Spleen (tissue), 11 donors: ENCODE measurements around the gene DRAXIN. TPM values are rescaled to one million over a fixed set of nuclear protein-coding genes. Genes with fewer than 3 reads are reported as not detected.
A peak's percentile ranks its signal among the peaks of the same experiment; 100 is the strongest.

Experiments used
- DNase-seq: peaks from one replicate; pipeline ENCODE4 v3.0.0-alpha.2; 2020
- H3K27ac ChIP-seq, 8 donors: fragments of 200-600 bp; sonication (generic) in 7 of 8; 1 replicate in 4 of 8; 2 replicates in 4 of 8; pipeline versions ENCODE4 v1.5.0 to v1.8.0; 2016 to 2021; ENCODE audit warnings: inconsistent platforms in 4 of 8, mild to moderate bottlenecking in 4 of 8, moderate library complexity in 1 of 8
- H3K27me3 ChIP-seq, 7 donors: fragments of 200-600 bp; sonication (generic) in 6 of 7; replicated peaks in 1 of 7; 1 replicate in 4 of 7; 2 replicates in 3 of 7; pipeline versions ENCODE4 v1.5.0 to v1.8.0; 2016 to 2021; ENCODE audit warnings: inconsistent platforms in 3 of 7, mild to moderate bottlenecking in 1 of 7
- H3K36me3 ChIP-seq, 6 donors: fragments of 200-600 bp; sonication (generic) in 5 of 6; 1 replicate in 4 of 6; 2 replicates in 2 of 6; pipeline versions ENCODE4 v1.5.0 to v1.8.0; 2016 to 2021; ENCODE audit warnings: inconsistent platforms in 2 of 6
- H3K4me1 ChIP-seq, 6 donors: fragments of 200-600 bp; sonication (generic) in 5 of 6; 1 replicate in 3 of 6; 2 replicates in 3 of 6; pipeline versions ENCODE4 v1.5.0 to v1.8.0; 2016 to 2021; ENCODE audit warnings: inconsistent platforms in 3 of 6
- H3K4me3 ChIP-seq, 8 donors: fragments of 200-600 bp; sonication (generic) in 7 of 8; 1 replicate in 4 of 8; 2 replicates in 4 of 8; pipeline versions ENCODE4 v1.5.0 to v1.8.0; 2016 to 2021; ENCODE audit warnings: inconsistent platforms in 4 of 8, mild to moderate bottlenecking in 4 of 8, moderate library complexity in 2 of 8
- H3K9me3 ChIP-seq, 8 donors: fragments of 200-600 bp; sonication (generic) in 7 of 8; 1 replicate in 4 of 8; 2 replicates in 4 of 8; pipeline versions ENCODE4 v1.5.0 to v1.8.0; 2016 to 2021; ENCODE audit warnings: inconsistent platforms in 4 of 8
- CTCF ChIP-seq, 11 experiments: fragments of 200-600 bp in 7 of 11; fragments of 450-650 bp in 4 of 11; sonication (generic) in 4 of 11; IDR thresholded peaks in 8 of 11; conservative IDR thresholded peaks in 3 of 11; 1 replicate in 7 of 11; 2 replicates in 4 of 11; pipeline versions ENCODE4 v1.4.0 to v1.8.0; 2016 to 2021; ENCODE audit warnings: antibody characterized with exemption in 11 of 11, inconsistent platforms in 4 of 11, mild to moderate bottlenecking in 1 of 11
- POLR2A ChIP-seq, 3 donors: fragments of 450-650 bp; IDR thresholded peaks; one replicate each; pipeline ENCODE4 v1.5.1; 2017; ENCODE audit warnings: antibody characterized with exemption in 3 of 3, mild to moderate bottlenecking in 1 of 3
- POLR2AphosphoS5 ChIP-seq, 3 donors: sonication (generic); formaldehyde crosslinking; IDR thresholded peaks; one replicate each; pipeline ENCODE4 v1.5.1; 2017; ENCODE audit warnings: antibody characterized with exemption in 3 of 3
- WGBS, 5 donors: extraction: QIAGEN DNeasy Blood & Tissue Kit in 3 of 5; methylation state at CpG; one replicate each; pipeline versions ENCODE4 v1.1.5 to v1.1.7; 2013 to 2018; 5-methylcytosine and 5-hydroxymethylcytosine counted together
- intact Hi-C: fragments of 100-400 bp; cut with DNase I; formaldehyde crosslinking; loops from one replicate; pipeline ENCODE4 v1.15.0; 2023; ENCODE audit warnings: low total_unique reads
- polyA plus RNA-seq, 3 donors: library from polyadenylated mRNA; stranded (reverse); fragments of 200-250 nt; gene quantifications; one replicate each; pipeline ENCODE4 v1.2.1, GENCODE V29; 2013
- total RNA-seq, 7 donors: library from RNA; depleted of rRNA in 3 of 7; stranded (reverse); fragments of >200 nt in 3 of 7; fragmentation: NEBNext Ultra II Directional in 4 of 7; extraction: Animal tissue kit (Norgen Biotek cat#: 25700) in 4 of 7; gene quantifications; one replicate each; pipeline versions ENCODE4 v1.1.0 to v1.2.1, GENCODE V29; 2016 to 2021
- donor health status: healthy with polysubstance abuse.
- donor health status: DM: no; HTN: no; CAD: no; lungs with moderate emphysema.
- donor health status: DM: no; HTN: no; CAD: no.
- donor health status: Bipolar disorder and iron deficiency.
- donor health status: healthy.
- donor health status: DM: no; HTN: no; CAD: no.
- donor health status: DM: yes; HTN: yes; CAD: no.

Gene DRAXIN
- total and polyA plus RNA-seq, 10 donors, result 0.04 to 0.37 (median 0.10) TPM; not detected in 3

- intact Hi-C loops, result loop anchor here (5.0 kb wide), 1 partner anchor 68 kb away; the partner anchor contains the start of genes FBXO2 and FBXO44
Measured at GRCh38 chr1:11720525-11720924, 29.0 kb downstream of the DRAXIN start.

GRCh38 chr1:11721311-11721710 lies 29.8 kb downstream of the DRAXIN start:
- Histone ChIP-seq H3K9me3 (no peaks in the 10 kb centered on the region), H3K4me3 (no peak overlapping the region), H3K4me1 (peaks cover 10 to 50% (median 25%) of the 10 kb centered on the region in 6 donors), H3K27ac (peak overlapping the region in 1 of 8 donors; percentile 94), H3K27me3 (peaks cover 0 to 16% (median 0%) of the 10 kb centered on the region in 7 donors), H3K36me3 (no peaks in the 10 kb centered on the region)
- intact Hi-C loops, result loop anchor here (5.0 kb wide), 1 partner anchor 69 kb away; the partner anchor contains the start of genes FBXO2 and FBXO44
- 87 to 96% (median 89%) methylated on average over 4 of the region's 4 CpGs for WGBS, 5 donors
- DNase-seq, result no peak
- TF ChIP-seq POLR2A (IDR thresholded peaks at IDR 0.05) (no peak), POLR2AphosphoS5 (IDR thresholded peaks at IDR 0.05) (no peak), CTCF (IDR thresholded peaks at IDR 0.05 in 8 of 11, conservative IDR thresholded peaks at IDR 0.05 in 3 of 11) (no peak)

More at GRCh38 chr1:11720525-11720924, 29.0 kb downstream of the DRAXIN start:
- Histone ChIP-seq H3K9me3 (no peaks in the 10 kb centered on the region), H3K27ac (peak overlapping the region in 1 of 8 donors; percentile 94), H3K36me3 (no peaks in the 10 kb centered on the region), H3K4me3 (no peak overlapping the region), H3K27me3 (peaks cover 0 to 14% (median 0%) of the 10 kb centered on the region in 7 donors), H3K4me1 (peaks cover 10 to 42% (median 20%) of the 10 kb centered on the region in 6 donors)
- 67 to 80% (median 79%) methylated on average over 4 of the region's 4 CpGs for WGBS, 5 donors
- TF ChIP-seq POLR2A (IDR thresholded peaks at IDR 0.05) (no peak), CTCF (IDR thresholded peaks at IDR 0.05 in 8 of 11, conservative IDR thresholded peaks at IDR 0.05 in 3 of 11) (no peak), POLR2AphosphoS5 (IDR thresholded peaks at IDR 0.05) (no peak)
- no peak for DNase-seq

- no peak for DNase-seq
- Histone ChIP-seq H3K36me3 (no peaks in the 10 kb centered on the region), H3K27ac (no peak overlapping the region), H3K4me1 (peaks cover 10 to 62% (median 31%) of the 10 kb centered on the region in 6 donors), H3K4me3 (no peak overlapping the region), H3K9me3 (no peaks in the 10 kb centered on the region), H3K27me3 (peaks cover 0 to 21% (median 0%) of the 10 kb centered on the region in 7 donors)
- no peak for TF ChIP-seq CTCF (IDR thresholded peaks at IDR 0.05 in 8 of 11, conservative IDR thresholded peaks at IDR 0.05 in 3 of 11)
- TF ChIP-seq POLR2AphosphoS5 (IDR thresholded peaks at IDR 0.05), result no peak
- TF ChIP-seq POLR2A (IDR thresholded peaks at IDR 0.05), result no peak
- 77 to 88% (median 86%) methylated on average over 2 of the region's 2 CpGs for WGBS, 5 donors
- intact Hi-C loops, result loop anchor here (5.0 kb wide), 1 partner anchor 70 kb away; the partner anchor contains the start of genes FBXO2 and FBXO44
Measured at GRCh38 chr1:11722538-11722937, 31.0 kb downstream of the DRAXIN start.

- DNase-seq, result no peak
- Histone ChIP-seq H3K27me3 (peaks cover 0 to 21% (median 0%) of the 10 kb centered on the region in 7 donors), H3K4me3 (no peak overlapping the region), H3K27ac (peak overlapping the region in 6 of 8 donors; percentile 46 to 100 (median 64)), H3K9me3 (no peaks in the 10 kb centered on the region), H3K36me3 (no peaks in the 10 kb centered on the region), H3K4me1 (peaks cover 16 to 71% (median 36%) of the 10 kb centered on the region in 6 donors)
- intact Hi-C loops, result no loop called here
- WGBS, 5 donors, result 30 to 55% (median 53%) methylated on average over 5 of the region's 5 CpGs
- TF ChIP-seq POLR2AphosphoS5 (IDR thresholded peaks at IDR 0.05), result peak in 1 of 3 donors; percentile 44
- TF ChIP-seq CTCF (IDR thresholded peaks at IDR 0.05 in 8 of 11, conservative IDR thresholded peaks at IDR 0.05 in 3 of 11), result no peak
- no peak for TF ChIP-seq POLR2A (IDR thresholded peaks at IDR 0.05)
Measured at GRCh38 chr1:11725616-11726015, 34.1 kb downstream of the DRAXIN start.
